HepG2 (cell line): ENCODE measurements around the gene CLPX. TPM values are rescaled to one million over a fixed set of nuclear protein-coding genes. Genes with fewer than 3 reads are reported as not detected.

Experiments
- FOXM1 ChIP-seq: sonication (generic); formaldehyde crosslinking; IDR thresholded peaks from 2 replicates; pipeline ENCODE4 v1.5.0; 2020; ENCODE audit warnings: missing genetic modification reagents
- HMG20A ChIP-seq: IDR thresholded peaks from 2 replicates; pipeline ENCODE4 v1.6.1; 2016; ENCODE audit warnings: borderline replicate concordance
- KMT2A ChIP-seq: sonication (generic); formaldehyde crosslinking; IDR thresholded peaks from 2 replicates; pipeline ENCODE4 v1.4.0; 2020; ENCODE audit warnings: missing genetic modification reagents
- MATR3 ChIP-seq: sonication (generic); formaldehyde crosslinking; IDR thresholded peaks from 2 replicates; pipeline ENCODE4 v1.4.0; 2020; ENCODE audit warnings: missing genetic modification reagents
- MXI1 ChIP-seq: IDR thresholded peaks from 3 replicates; pipeline ENCODE4 v1.6.1; 2012; ENCODE audit warnings: low read depth, low read length, inconsistent platforms, borderline replicate concordance
- RBM22 ChIP-seq: fragments of 200-400 bp; formaldehyde crosslinking; optimal IDR thresholded peaks from 2 replicates; pipeline ENCODE3; 2017; ENCODE audit warnings: mild to moderate bottlenecking, low read length, moderate library complexity
- ZNF138 ChIP-seq: sonication (generic); formaldehyde crosslinking; IDR thresholded peaks from 2 replicates; pipeline ENCODE4 v1.5.0; 2020; ENCODE audit warnings: mild to moderate bottlenecking, low read depth, missing genetic modification reagents
- ZNF264 ChIP-seq: sonication (generic); formaldehyde crosslinking; IDR thresholded peaks from 2 replicates; pipeline ENCODE4 v1.4.0; 2020; ENCODE audit warnings: missing genetic modification reagents
- ZNF724P ChIP-seq: sonication (generic); formaldehyde crosslinking; IDR thresholded peaks from 2 replicates; pipeline ENCODE4 v1.8.0; 2022; ENCODE audit warnings: missing genetic modification reagents, borderline replicate concordance
- ZNF766 ChIP-seq: sonication (generic); formaldehyde crosslinking; IDR thresholded peaks from 2 replicates; pipeline ENCODE4 v1.5.0; 2020; ENCODE audit warnings: missing genetic modification reagents, borderline replicate concordance
- ZSCAN30 ChIP-seq: sonication (generic); formaldehyde crosslinking; IDR thresholded peaks from 2 replicates; pipeline ENCODE4 v1.5.0; 2020; ENCODE audit warnings: mild to moderate bottlenecking, missing genetic modification reagents
- polyA plus RNA-seq, 8 experiments: library from polyadenylated mRNA; depleted of rRNA in 3 of 8; stranded (reverse) in 7 of 8; unstranded in 1 of 8; fragments of >200 nt; fragmentation: Illumina TruSeq in 4 of 8; extraction: Trizol in 4 of 8; gene quantifications; 2 replicates each; pipeline versions ENCODE4 v1.2.1 to v1.2.3, GENCODE V29; 2011 to 2016; ENCODE audit warnings: low read depth in 4 of 8, missing spikeins in 1 of 8, mixed read lengths in 1 of 8; ENCODE audit not compliant: insufficient read depth in 1 of 8
- total RNA-seq, 5 experiments: library from RNA; depleted of rRNA; stranded (reverse); fragments of >200 nt; fragmentation: Illumina TruSeq; extraction: Trizol; gene quantifications; 2 replicates each; pipeline ENCODE4 v1.2.3, GENCODE V29; 2016; ENCODE audit warnings: low read depth in 1 of 5
- TF ChIP-seq, protein P1 (sequence below): sonication (generic); formaldehyde crosslinking; IDR thresholded peaks from 2 replicates; pipeline ENCODE4 v1.5.1; 2020; ENCODE audit warnings: mild to moderate bottlenecking, missing genetic modification reagents, moderate library complexity
- TF ChIP-seq, protein P2 (sequence below): IDR thresholded peaks from 2 replicates; pipeline ENCODE4 v1.6.1; 2016; ENCODE audit warnings: missing biosample characterization, missing genetic modification reagents, low read depth
- TF ChIP-seq, protein P3 (sequence below): sonication (generic); formaldehyde crosslinking; conservative IDR thresholded peaks from 2 replicates; pipeline ENCODE4 v1.8.1; 2023; ENCODE audit warnings: missing genetic modification reagents
- TF ChIP-seq, protein P4 (sequence below): sonication (generic); formaldehyde crosslinking; IDR thresholded peaks from 2 replicates; pipeline ENCODE4 v1.5.1; 2020; ENCODE audit warnings: missing genetic modification reagents, mild to moderate bottlenecking, borderline replicate concordance
- TF ChIP-seq, protein P5 (sequence below): sonication (generic); formaldehyde crosslinking; IDR thresholded peaks from 2 replicates; pipeline ENCODE4 v1.9.0; 2021; ENCODE audit warnings: missing genetic modification reagents, mild to moderate bottlenecking, borderline replicate concordance

Gene CLPX
- total and polyA plus RNA-seq, 2 of the 13 experiments (the other 11 are each of a cell fraction or from before 2014, with no cell fraction given): 33.9 to 61.3 TPM

DNA sequence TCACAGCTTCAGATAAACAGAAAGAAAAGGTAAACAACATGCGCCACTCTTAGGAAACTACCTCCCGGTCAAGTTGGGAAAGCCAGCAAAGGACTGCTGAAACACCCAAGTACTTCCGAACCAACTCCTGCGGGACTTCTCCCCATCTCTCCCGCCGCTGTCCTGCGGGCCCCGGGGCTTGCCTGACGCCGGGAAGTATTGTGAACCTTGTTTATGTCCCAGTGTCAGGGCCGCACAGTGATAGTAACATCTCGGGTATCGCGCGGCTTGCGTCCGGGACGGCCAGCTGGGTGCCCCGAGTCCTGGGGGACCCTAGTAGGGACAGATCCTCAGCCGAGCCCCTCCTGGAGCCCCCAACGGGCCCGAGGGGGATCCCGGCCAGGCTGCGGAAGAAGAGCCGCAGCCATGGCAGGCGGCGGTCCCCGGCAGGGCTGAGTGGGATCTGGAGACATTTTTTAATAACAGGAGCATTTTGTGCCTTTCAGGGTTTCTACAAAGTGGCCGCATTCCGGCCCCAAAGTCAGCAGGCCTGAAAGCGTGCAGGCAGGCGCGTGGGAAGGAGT, 756 bp downstream of the CLPX start (continued):
- TF ChIP-seq, protein P1, sequence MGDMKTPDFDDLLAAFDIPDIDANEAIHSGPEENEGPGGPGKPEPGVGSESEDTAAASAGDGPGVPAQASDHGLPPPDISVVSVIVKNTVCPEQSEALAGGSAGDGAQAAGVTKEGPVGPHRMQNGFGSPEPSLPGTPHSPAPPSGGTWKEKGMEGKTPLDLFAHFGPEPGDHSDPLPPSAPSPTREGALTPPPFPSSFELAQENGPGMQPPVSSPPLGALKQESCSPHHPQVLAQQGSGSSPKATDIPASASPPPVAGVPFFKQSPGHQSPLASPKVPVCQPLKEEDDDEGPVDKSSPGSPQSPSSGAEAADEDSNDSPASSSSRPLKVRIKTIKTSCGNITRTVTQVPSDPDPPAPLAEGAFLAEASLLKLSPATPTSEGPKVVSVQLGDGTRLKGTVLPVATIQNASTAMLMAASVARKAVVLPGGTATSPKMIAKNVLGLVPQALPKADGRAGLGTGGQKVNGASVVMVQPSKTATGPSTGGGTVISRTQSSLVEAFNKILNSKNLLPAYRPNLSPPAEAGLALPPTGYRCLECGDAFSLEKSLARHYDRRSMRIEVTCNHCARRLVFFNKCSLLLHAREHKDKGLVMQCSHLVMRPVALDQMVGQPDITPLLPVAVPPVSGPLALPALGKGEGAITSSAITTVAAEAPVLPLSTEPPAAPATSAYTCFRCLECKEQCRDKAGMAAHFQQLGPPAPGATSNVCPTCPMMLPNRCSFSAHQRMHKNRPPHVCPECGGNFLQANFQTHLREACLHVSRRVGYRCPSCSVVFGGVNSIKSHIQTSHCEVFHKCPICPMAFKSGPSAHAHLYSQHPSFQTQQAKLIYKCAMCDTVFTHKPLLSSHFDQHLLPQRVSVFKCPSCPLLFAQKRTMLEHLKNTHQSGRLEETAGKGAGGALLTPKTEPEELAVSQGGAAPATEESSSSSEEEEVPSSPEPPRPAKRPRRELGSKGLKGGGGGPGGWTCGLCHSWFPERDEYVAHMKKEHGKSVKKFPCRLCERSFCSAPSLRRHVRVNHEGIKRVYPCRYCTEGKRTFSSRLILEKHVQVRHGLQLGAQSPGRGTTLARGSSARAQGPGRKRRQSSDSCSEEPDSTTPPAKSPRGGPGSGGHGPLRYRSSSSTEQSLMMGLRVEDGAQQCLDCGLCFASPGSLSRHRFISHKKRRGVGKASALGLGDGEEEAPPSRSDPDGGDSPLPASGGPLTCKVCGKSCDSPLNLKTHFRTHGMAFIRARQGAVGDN (CRISPR knock-in tag): peak; percentile 1; the same call in 1 of the 2 replicates
- 0 out of 2 replicates have a peak, but pooled peaks have one; percentile 29 for TF ChIP-seq ZNF724P (CRISPR knock-in tag)
- no peak for TF ChIP-seq HMG20A (CRISPR knock-in tag)
- TF ChIP-seq, protein P2, sequence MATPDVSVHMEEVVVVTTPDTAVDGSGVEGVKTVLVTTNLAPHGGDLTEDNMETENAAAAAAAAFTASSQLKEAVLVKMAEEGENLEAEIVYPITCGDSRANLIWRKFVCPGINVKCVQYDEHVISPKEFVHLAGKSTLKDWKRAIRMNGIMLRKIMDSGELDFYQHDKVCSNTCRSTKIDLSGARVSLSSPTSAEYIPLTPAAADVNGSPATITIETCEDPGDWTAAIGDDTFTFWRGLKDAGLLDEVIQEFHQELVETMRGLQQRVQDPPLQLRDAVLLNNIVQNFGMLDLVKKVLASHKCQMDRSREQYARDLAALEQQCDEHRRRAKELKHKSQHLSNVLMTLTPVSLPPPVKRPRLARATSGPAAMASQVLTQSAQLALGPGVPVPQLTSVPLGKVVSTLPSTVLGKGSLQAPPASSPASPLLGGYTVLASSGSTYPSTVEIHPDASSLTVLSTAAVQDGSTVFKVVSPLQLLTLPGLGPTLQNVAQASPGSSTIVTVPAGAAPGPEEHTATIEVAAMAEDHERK (CRISPR knock-in tag): no peak
- TF ChIP-seq ZNF264 (CRISPR knock-in tag): no peak
- TF ChIP-seq MATR3 (CRISPR knock-in tag): no peak
- TF ChIP-seq KMT2A (CRISPR knock-in tag): peak; percentile 52; the same call in 1 of the 2 replicates
- TF ChIP-seq RBM22: peak; percentile 21
- peak; percentile 73; the same call in 1 of the 2 replicates for TF ChIP-seq ZSCAN30 (CRISPR knock-in tag)
- no peak for TF ChIP-seq ZNF766 (CRISPR knock-in tag)
- no peak for TF ChIP-seq FOXM1 (CRISPR knock-in tag)
- TF ChIP-seq, protein P3, sequence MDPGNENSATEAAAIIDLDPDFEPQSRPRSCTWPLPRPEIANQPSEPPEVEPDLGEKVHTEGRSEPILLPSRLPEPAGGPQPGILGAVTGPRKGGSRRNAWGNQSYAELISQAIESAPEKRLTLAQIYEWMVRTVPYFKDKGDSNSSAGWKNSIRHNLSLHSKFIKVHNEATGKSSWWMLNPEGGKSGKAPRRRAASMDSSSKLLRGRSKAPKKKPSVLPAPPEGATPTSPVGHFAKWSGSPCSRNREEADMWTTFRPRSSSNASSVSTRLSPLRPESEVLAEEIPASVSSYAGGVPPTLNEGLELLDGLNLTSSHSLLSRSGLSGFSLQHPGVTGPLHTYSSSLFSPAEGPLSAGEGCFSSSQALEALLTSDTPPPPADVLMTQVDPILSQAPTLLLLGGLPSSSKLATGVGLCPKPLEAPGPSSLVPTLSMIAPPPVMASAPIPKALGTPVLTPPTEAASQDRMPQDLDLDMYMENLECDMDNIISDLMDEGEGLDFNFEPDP (CRISPR knock-in tag): no peak
- TF ChIP-seq, protein P4, sequence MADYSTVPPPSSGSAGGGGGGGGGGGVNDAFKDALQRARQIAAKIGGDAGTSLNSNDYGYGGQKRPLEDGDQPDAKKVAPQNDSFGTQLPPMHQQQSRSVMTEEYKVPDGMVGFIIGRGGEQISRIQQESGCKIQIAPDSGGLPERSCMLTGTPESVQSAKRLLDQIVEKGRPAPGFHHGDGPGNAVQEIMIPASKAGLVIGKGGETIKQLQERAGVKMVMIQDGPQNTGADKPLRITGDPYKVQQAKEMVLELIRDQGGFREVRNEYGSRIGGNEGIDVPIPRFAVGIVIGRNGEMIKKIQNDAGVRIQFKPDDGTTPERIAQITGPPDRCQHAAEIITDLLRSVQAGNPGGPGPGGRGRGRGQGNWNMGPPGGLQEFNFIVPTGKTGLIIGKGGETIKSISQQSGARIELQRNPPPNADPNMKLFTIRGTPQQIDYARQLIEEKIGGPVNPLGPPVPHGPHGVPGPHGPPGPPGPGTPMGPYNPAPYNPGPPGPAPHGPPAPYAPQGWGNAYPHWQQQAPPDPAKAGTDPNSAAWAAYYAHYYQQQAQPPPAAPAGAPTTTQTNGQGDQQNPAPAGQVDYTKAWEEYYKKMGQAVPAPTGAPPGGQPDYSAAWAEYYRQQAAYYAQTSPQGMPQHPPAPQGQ: no peak
- TF ChIP-seq, protein P5, sequence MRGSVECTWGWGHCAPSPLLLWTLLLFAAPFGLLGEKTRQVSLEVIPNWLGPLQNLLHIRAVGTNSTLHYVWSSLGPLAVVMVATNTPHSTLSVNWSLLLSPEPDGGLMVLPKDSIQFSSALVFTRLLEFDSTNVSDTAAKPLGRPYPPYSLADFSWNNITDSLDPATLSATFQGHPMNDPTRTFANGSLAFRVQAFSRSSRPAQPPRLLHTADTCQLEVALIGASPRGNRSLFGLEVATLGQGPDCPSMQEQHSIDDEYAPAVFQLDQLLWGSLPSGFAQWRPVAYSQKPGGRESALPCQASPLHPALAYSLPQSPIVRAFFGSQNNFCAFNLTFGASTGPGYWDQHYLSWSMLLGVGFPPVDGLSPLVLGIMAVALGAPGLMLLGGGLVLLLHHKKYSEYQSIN (CRISPR knock-in tag): no peak
- TF ChIP-seq MXI1: peak; percentile 61; the same call in 1 of the 3 replicates
- no peak for TF ChIP-seq ZNF138 (CRISPR knock-in tag)
